22Rv1 (cell line): ENCODE measurements around the gene GLI2.

Source experiments
- H3K27ac ChIP-seq: fragments of 450-650 bp; 2 replicates; pipeline ENCODE4 v1.5.1; 2017
- ZFX ChIP-seq: fragments of 450-650 bp; IDR thresholded peaks from 2 replicates; pipeline ENCODE4 v1.6.1; 2017; ENCODE audit warnings: antibody characterized with exemption, borderline replicate concordance
- TF ChIP-seq, protein P1 (sequence below): fragments of 450-650 bp; IDR thresholded peaks from 2 replicates; pipeline ENCODE4 v1.5.1; 2017; ENCODE audit warnings: mild to moderate bottlenecking

The GLI2 gene

GRCh38 chr2:120737340-120738101, 1.9 kb downstream of the GLI2 start:
- TF ChIP-seq ZFX: no peak
- TF ChIP-seq, protein P1, sequence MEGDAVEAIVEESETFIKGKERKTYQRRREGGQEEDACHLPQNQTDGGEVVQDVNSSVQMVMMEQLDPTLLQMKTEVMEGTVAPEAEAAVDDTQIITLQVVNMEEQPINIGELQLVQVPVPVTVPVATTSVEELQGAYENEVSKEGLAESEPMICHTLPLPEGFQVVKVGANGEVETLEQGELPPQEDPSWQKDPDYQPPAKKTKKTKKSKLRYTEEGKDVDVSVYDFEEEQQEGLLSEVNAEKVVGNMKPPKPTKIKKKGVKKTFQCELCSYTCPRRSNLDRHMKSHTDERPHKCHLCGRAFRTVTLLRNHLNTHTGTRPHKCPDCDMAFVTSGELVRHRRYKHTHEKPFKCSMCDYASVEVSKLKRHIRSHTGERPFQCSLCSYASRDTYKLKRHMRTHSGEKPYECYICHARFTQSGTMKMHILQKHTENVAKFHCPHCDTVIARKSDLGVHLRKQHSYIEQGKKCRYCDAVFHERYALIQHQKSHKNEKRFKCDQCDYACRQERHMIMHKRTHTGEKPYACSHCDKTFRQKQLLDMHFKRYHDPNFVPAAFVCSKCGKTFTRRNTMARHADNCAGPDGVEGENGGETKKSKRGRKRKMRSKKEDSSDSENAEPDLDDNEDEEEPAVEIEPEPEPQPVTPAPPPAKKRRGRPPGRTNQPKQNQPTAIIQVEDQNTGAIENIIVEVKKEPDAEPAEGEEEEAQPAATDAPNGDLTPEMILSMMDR: no peak
- no peak overlapping the region for H3K27ac ChIP-seq

DNA sequence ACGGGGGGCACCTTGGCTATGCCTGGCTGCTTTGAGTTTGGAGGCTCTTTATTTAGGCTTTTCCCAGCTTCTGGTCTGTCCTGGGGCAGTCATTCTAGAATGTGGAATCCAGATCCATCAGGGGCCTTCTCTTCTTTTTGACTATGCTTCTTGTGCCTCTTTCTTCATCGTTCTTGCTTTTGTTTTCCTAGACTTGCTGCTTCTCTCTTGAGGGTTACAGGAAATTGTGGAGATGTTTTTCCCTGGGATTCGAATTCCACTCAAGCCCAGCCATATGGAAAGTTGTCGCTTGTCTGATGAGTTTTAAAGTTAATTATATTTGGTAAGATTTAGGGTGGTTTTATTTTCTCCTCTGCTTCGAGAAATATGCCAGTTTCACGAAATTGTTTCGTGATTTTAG, 2.4 kb downstream of the GLI2 start:
- TF ChIP-seq, protein P1: no peak
- no peak for TF ChIP-seq ZFX
- no peak overlapping the region for H3K27ac ChIP-seq

DNA sequence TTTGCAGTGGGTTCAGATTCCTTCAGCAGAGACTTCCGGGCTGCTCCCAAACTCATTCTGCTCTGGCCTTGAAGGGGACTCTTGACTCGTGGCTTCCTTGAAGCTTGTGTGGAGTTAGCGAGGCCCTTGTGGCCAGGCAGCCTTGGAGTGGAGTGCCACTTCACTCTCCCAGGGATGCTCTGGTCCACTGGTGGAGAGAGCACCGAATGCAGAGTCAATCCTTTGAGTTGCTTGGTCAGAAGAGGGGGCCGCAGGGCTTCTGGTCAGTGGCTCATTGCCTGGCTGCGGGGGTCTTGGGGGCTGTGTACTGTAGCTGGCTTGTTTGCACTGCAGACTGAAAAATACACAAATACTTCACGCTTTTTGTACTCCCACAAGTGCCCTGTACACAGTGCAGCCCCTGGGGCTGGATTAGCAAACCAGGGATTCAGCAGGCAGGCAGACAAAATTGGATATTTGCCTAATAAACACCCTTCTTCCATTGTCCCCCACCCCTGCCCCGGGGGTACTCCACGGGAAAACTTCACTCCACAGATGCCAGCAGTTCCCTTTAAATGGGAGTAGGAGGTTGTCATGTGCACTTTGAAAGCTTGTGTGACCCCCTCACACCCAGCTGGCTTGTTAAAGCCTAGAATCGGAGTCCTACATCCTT, 3.2 kb downstream of the GLI2 start:
- no peak overlapping the region for H3K27ac ChIP-seq

DNA sequence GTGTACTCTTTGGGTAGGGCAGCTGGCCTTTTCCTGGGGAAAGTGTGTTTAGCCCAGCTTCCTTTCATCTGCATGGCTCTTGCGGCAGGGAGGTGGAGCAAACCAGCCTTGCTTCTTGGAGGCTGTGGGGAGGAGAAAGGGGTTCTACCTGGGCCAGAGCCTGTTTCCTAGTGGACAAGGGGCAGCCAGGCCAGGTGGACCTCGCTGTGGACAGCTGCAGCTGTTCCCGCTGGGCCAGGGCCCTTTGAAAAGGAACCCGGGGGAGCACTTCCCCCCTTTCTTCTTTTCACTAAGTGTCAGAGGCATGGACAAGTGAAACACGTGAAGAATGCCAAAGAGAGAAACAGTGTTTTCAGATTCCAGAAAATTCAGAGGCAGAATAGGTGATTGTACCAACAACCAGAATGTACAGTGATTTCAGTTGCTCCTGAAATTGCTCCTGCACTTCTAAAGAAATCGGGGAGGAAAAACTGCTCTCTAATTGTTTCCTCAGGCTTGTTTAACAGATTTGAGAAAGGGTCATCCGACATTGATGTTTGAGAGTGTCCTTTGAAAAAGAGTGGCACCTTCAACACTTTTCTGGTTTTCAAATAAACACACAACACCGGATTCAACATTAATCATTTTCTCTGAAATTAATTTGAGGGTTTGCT, 3.9 kb downstream of the GLI2 start:
- no peak overlapping the region for H3K27ac ChIP-seq
- TF ChIP-seq, protein P1: no peak
- TF ChIP-seq ZFX: no peak

More for the DNA sequence above, 3.2 kb downstream of the GLI2 start:
- TF ChIP-seq, protein P1: no peak
- no peak for TF ChIP-seq ZFX

- TF ChIP-seq, protein P1: no peak
- no peak overlapping the region for H3K27ac ChIP-seq
Observed at GRCh38 chr2:120740375-120740764, 4.7 kb downstream of the GLI2 start.

- H3K27ac ChIP-seq: no peak overlapping the region
- no peak for TF ChIP-seq ZFX
- TF ChIP-seq, protein P1: no peak
Observed at GRCh38 chr2:120740765-120741524, 5.3 kb downstream of the GLI2 start.
